ENCODE results near the gene UBA1. TPM values are rescaled to one million over a fixed set of nuclear protein-coding genes. Genes with fewer than 3 reads are reported as not detected.

Gene UBA1
- total and polyA plus RNA-seq, 2 of the 13 experiments (the other 11 are each of a cell fraction or from before 2014, with no cell fraction given), result 93.3 to 129 TPM

DNA sequence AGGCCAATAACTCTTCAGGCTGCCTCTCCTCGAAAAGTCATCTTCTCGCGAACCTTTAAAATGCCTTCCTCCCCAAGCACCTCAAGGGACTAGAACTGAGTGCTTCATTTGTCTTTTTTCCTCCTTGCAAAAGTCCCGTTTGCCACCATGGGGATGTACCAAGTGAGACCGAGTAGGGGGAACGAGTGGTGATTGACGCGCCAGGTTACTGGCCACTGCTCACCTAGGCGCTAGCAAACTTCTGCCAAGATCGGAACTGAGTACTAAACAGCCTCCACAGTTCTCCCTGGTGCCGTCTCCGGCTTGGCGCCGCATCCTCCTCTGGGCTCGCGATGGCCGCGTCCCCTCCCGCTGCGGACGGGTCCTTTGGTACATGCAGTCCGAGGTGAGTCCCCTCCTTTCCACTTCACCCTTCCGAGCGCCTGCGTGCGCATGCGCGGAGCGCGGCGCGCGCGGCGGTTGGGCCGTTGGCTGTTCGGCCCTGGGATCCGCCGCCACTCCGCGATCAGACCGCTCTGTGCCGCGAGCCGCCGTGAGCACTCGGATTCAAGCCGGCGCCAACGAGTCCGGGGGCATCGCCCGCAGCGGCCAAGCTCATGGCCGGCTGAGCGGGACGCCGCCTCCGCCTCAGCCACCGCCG, 24.8 kb downstream of the UBA1 start, which contains the start of gene CDK16 (continued):
- TF ChIP-seq, protein P1, sequence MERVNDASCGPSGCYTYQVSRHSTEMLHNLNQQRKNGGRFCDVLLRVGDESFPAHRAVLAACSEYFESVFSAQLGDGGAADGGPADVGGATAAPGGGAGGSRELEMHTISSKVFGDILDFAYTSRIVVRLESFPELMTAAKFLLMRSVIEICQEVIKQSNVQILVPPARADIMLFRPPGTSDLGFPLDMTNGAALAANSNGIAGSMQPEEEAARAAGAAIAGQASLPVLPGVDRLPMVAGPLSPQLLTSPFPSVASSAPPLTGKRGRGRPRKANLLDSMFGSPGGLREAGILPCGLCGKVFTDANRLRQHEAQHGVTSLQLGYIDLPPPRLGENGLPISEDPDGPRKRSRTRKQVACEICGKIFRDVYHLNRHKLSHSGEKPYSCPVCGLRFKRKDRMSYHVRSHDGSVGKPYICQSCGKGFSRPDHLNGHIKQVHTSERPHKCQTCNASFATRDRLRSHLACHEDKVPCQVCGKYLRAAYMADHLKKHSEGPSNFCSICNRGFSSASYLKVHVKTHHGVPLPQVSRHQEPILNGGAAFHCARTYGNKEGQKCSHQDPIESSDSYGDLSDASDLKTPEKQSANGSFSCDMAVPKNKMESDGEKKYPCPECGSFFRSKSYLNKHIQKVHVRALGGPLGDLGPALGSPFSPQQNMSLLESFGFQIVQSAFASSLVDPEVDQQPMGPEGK (CRISPR knock-in tag; IDR thresholded peaks at IDR 0.05), result no peak
- TF ChIP-seq HMGXB3 (CRISPR knock-in tag; IDR thresholded peaks at IDR 0.05; ENCODE audit: borderline replicate concordance) (no peak), SKI (IDR thresholded peaks at IDR 0.05; ENCODE audit: partially characterized antibody) (no peak), ELF4 (CRISPR knock-in tag; IDR thresholded peaks at IDR 0.05; ENCODE audit: borderline replicate concordance) (no peak), ZFP1 (CRISPR knock-in tag; IDR thresholded peaks at IDR 0.05) (no peak), IRX3 (CRISPR knock-in tag; IDR thresholded peaks at IDR 0.05; ENCODE audit: borderline replicate concordance, low read depth) (no peak), KIAA2018 (CRISPR knock-in tag; IDR thresholded peaks at IDR 0.05; ENCODE audit: borderline replicate concordance) (no peak), ZNF761 (CRISPR knock-in tag; conservative IDR thresholded peaks at IDR 0.05) (no peak), ZNF530 (CRISPR knock-in tag; IDR thresholded peaks at IDR 0.05; ENCODE audit: low read depth) (no peak), IKZF1 (IDR thresholded peaks at IDR 0.05) (no peak)
- TF ChIP-seq, protein P2, sequence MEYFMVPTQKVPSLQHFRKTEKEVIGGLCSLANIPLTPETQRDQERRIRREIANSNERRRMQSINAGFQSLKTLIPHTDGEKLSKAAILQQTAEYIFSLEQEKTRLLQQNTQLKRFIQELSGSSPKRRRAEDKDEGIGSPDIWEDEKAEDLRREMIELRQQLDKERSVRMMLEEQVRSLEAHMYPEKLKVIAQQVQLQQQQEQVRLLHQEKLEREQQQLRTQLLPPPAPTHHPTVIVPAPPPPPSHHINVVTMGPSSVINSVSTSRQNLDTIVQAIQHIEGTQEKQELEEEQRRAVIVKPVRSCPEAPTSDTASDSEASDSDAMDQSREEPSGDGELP (IDR thresholded peaks at IDR 0.05; ENCODE audit: borderline replicate concordance, low read depth), result no peak
- TF ChIP-seq, protein P3, sequence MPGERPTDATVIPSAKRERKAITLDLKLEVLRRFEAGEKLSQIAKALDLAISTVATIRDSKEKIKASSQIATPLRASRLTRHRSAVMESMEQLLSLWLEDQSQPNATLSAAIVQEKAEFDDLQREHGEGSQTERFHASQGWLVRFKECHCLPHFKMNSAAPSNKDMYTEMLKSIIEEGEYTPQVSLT (CRISPR knock-in tag; IDR thresholded peaks at IDR 0.05; ENCODE audit: borderline replicate concordance, low read depth), result no peak
